Vagina (tissue), 2 donors: Measurements from ENCODE around the gene C1QTNF6.

Source experiments
- POLR2A ChIP-seq, 2 donors: fragments of 450-650 bp; IDR thresholded peaks; one replicate each; pipeline ENCODE4 v1.6.1; 2017; ENCODE audit warnings: antibody characterized with exemption in 2 of 2, mild to moderate bottlenecking in 2 of 2, moderate library complexity in 2 of 2
- POLR2AphosphoS5 ChIP-seq, 2 donors: sonication (generic); formaldehyde crosslinking; IDR thresholded peaks; one replicate each; pipeline ENCODE4 v1.9.0; 2017; ENCODE audit warnings: antibody characterized with exemption in 2 of 2, mild to moderate bottlenecking in 2 of 2, low read depth in 1 of 2; ENCODE audit not compliant: insufficient read depth in 1 of 2
- TF ChIP-seq, protein P1 (sequence below), 3 experiments: fragments of 450-650 bp in 2 of 3; fragments of 200-600 bp in 1 of 3; sonication (generic) in 1 of 3; IDR thresholded peaks; one replicate each; pipeline ENCODE4 v1.5.1; 2017 to 2019; ENCODE audit warnings: antibody characterized with exemption in 3 of 3, mild to moderate bottlenecking in 2 of 3, moderate library complexity in 2 of 3

DNA sequence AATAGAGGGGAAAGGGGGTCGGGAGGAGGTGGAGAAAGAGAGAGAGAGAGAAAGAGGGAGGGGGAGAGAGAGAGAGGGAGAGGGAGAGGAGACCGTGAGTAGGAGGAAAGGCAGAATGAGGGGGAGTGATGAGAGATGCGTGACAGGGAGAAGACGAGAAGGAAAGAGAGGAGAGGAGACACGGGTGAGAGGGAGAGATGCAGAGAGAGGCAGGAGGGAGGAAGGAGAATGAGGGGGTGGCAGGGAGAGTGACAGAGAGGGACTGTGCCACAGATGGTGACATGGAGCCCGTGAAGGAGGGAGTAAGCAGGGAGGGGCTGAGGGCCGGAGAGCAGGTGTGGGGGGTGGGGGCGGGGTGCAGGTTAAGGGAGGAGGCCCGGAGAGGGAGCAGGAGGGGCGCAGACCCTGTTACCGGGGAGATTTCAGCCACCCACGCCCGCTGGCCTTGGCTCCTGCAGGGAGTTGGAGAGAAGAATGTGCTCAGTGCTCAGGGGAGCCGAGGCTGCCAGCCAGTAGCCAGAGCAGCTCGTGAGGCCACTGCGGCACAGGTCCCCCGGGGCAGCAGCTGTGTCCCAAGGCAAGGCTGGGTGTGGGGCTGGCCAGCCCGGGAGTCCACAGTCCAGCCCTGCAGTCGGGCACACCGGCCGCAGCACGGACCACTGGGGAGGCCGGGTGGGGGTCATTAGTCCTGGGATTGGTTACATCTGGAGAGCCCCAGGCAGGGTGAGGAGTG lies 24.3 kb upstream of the C1QTNF6 start, which contains the start of gene SSTR3:
- TF ChIP-seq POLR2AphosphoS5 (IDR thresholded peaks at IDR 0.05; ENCODE audit: insufficient read depth in 1 of 2, low read depth in 1 of 2) (no peak), POLR2A (IDR thresholded peaks at IDR 0.05) (no peak)
- TF ChIP-seq, protein P1, sequence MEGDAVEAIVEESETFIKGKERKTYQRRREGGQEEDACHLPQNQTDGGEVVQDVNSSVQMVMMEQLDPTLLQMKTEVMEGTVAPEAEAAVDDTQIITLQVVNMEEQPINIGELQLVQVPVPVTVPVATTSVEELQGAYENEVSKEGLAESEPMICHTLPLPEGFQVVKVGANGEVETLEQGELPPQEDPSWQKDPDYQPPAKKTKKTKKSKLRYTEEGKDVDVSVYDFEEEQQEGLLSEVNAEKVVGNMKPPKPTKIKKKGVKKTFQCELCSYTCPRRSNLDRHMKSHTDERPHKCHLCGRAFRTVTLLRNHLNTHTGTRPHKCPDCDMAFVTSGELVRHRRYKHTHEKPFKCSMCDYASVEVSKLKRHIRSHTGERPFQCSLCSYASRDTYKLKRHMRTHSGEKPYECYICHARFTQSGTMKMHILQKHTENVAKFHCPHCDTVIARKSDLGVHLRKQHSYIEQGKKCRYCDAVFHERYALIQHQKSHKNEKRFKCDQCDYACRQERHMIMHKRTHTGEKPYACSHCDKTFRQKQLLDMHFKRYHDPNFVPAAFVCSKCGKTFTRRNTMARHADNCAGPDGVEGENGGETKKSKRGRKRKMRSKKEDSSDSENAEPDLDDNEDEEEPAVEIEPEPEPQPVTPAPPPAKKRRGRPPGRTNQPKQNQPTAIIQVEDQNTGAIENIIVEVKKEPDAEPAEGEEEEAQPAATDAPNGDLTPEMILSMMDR (IDR thresholded peaks at IDR 0.05): no peak
